Measurements from ENCODE around the gene PTPRN2.
"Not testable (repeated sequence)": the region's sequence is repeated elsewhere in the genome, so short reads cannot be mapped to it uniquely, and the experiment has no call there.

PTPRN2 gene

DNA sequence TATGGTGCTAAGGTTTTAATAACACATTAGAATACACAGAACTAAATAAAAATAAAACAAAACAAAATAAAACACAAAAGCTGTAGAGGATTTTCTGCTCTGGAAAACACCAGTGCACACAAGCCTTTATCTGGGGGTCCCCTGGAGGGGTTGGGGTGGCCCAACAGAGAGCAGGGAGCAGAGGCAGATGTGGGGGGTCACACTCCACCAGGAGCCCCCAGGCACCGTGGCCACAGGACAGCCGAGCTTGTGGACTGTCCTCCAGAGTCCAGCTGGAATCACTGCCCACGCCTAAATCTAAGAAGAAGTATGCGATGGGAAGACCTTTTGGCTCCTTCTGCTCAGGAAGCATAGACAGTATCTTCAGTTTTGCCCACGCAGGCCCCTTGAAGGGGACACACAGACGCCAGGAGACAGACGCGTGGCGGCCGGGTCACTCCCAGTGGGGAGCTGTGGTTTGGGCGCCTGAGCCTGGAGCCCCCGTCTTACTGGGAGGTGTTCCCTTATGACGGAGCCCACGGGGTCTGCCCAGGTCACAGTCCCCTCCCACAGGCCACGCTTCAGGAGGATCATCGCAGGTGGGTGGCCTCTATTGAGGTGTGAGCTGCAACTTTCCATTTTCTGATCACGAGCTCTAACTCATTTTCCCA, 595.0 kb downstream of the PTPRN2 start:
- DNase-seq (ENCODE audit: low read depth): no peak

DNA sequence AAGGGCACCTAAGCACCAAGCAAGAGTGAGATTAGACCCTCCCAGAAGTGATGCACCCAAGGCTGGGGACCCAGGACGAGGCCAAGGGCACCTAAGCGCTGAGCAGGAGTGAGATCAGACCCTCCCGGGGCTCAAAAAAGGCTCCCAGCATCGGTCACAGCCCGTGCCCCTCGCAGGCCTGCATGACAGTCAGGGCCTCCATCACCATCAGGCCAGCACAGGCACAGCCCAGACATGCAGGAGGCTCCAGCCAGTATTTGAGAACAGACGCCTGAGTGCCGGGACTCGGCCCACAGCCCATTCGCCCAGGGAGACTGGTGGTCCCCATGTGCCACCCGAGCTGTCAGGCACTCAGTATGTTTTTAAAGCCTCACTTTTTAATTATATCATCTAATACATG, 595.9 kb downstream of the PTPRN2 start:
- no peak for DNase-seq (ENCODE audit: low read depth)

DNA sequence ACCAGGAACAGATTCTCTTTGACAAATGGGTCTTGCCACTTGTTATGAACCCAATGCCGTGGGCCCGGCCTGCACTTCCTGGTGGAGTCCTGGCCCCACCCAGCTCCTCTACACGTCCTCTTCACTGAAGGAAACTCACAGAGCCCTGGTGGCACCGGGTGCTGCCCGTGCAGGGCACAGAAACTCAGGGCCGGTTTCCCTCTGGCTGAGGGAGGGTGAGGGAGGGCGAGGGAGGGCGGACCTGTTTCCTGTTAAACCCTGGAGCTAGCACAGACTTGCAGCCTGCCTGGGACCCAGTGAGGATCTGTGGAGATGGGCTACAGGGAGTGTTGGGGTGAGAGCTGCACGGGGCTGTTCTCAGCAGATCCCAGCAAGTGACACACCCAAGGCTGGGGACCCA, 596.3 kb downstream of the PTPRN2 start:
- no peak for DNase-seq (ENCODE audit: low read depth)

DNA sequence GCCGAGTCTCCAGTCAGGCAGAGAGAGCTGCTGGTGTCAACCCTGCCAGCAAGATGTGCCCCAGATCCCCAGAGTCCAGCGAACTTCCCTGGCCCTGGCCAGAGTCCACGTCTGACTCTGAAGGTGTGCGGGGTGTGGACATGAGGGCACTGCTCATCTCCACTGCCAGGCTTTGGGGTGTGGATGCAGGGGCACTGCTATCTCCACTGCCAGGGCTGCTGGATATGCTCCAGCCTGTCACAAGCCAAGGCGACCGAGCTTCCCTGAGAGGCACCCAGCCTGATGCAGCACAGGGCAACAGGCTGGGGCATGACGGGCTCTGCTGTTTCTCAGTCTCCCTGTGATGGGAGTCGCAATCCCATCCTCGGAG, 596.8 kb downstream of the PTPRN2 start:
- no peak for DNase-seq (ENCODE audit: low read depth)

DNA sequence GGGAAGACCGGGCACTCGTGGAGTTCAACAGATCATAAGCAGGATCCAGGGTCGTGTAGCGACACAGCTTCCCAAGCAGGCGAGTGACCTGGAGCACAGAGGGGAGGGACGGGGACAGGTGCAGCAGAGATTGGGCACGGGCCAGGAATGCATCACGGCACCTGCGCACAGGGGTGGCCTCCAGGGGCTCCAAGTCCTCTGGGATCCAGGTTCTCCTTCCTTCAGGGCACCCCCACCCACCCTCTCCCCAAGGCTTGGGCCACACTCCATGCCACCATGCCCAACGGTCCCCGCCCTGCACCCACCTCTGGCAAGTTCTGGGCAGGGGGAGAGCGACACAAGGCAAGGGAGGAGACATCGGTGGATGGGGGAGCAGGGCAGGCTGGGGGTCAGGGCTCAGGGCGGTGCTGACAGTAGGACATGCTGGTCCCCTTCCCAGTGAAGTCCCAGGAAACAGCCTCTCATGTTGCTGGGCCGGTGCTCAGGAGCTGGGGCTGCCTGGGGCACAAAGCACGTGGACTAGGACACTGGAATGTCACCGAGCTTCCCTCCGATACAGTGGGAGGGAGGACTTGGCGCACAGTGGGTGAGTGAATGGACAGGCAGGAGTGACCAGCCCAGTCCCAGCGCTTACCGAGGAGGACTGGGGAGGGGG, 597.3 kb downstream of the PTPRN2 start:
- no peak for DNase-seq (ENCODE audit: low read depth)

DNA sequence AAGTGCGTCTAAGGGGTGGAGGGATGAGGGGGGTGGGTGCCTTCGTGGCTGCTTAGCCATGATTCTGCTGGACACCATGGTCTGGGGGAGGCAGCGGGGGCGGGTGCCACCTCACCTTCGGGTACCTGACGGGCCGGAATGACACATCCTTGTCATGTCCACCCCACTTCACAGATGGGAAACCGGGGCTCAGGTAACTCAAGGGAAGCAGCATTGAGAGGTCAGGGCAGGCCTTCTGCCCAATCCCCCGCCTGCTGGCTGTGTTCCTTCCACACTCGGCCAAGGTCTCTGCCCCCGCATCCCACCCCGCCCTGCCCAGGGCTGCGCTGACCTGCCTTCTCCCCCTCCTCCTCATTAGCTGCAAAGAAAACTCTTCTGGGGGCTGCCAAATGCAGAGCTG, 598.0 kb downstream of the PTPRN2 start:
- DNase-seq (ENCODE audit: low read depth): no peak

DNA sequence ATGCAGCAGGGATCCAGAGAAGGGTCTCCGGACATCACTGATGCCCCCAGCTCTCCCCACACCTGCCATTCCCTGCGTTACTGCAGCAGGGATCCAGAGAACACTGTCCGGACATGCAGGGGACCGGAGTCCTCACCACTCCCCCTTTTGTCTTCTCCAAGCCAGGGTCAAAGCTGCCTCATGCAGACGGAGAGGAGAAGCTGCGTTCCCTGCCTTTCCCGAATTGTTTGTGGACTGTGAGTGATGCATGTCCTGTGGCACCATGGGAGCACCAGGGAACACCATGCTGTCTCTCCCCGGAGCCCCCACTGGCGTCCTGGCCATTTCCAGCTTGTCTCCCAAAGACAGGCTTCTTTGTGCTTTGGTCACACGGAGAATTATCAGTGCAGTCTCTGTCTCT, 599.7 kb downstream of the PTPRN2 start:
- DNase-seq (ENCODE audit: low read depth): no peak

DNA sequence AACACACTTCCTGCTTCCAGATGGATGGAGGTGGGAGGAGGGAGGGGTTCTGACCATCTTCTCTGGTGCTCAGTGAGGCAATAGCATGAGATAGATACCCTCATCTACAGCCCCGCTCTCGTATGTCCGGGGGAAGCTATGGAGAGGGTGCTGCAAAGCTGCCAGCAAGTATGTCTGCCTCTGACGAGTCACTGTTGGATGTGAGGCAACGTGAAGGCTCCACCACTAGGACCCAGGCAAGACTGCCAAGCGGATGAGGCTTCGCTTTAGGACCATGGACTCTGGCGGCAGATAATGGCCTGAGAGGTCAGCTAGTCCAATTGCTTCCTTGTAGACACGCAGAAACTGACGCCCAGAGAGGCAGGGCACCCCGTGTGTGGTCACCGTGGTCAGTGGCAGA, 601.6 kb downstream of the PTPRN2 start:
- DNase-seq (ENCODE audit: low read depth): no peak

DNA sequence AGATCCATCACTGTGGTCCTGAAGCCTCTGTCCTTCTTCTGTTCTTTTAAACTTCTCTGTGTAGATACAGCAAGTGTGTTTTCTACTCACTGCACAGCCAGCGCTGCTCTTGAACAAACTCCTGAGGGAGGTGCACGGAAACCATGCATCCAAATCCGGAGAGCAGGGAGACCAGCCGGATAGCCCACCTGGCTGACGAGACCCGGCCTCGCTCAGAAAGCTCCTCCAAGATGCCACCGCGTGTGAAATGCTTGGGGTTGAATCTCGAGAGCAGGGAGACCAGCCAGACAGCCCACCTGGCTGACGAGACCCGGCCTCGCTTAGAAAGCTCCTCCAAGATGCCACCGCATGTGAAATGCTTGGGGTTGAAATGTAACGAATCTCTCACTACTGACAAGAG, 602.0 kb downstream of the PTPRN2 start:
- no peak for DNase-seq (ENCODE audit: low read depth)

DNA sequence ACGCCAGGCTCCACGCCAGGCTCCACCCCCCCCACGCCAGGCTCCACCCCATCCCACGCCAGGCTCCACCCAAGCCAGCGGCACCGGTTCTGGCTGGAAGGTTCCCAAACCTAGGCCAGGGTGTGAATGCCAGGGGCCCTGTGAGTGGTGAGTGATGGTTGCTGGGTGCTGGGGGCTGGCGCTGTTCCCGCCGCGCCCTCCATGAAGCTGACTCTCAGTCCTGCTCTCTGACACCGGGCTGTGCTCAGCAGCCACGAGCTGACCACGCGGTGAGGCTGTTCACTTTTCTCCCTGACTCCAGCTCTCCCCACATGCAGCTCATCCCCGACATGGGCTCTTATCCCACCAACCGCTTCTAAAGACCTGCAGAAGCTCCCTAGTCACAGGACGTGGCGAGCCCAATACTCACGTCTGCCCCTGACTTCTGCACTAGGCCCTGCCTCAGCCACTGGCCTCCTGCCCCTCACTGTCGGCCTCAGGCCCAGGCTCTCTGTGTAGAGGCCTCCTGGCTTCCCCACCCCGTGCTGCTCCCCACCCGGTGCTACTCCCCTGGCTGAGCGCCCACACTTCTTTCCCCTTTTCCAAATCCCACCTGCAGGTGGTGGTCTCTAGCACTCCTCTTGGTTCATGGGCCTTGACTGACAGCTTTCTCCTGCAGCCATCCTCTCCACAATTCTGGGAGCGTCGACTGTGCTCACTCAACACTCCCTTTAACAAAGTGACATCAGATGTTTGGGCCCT, 603.0 kb downstream of the PTPRN2 start:
- DNase-seq (ENCODE audit: low read depth): no peak

DNA sequence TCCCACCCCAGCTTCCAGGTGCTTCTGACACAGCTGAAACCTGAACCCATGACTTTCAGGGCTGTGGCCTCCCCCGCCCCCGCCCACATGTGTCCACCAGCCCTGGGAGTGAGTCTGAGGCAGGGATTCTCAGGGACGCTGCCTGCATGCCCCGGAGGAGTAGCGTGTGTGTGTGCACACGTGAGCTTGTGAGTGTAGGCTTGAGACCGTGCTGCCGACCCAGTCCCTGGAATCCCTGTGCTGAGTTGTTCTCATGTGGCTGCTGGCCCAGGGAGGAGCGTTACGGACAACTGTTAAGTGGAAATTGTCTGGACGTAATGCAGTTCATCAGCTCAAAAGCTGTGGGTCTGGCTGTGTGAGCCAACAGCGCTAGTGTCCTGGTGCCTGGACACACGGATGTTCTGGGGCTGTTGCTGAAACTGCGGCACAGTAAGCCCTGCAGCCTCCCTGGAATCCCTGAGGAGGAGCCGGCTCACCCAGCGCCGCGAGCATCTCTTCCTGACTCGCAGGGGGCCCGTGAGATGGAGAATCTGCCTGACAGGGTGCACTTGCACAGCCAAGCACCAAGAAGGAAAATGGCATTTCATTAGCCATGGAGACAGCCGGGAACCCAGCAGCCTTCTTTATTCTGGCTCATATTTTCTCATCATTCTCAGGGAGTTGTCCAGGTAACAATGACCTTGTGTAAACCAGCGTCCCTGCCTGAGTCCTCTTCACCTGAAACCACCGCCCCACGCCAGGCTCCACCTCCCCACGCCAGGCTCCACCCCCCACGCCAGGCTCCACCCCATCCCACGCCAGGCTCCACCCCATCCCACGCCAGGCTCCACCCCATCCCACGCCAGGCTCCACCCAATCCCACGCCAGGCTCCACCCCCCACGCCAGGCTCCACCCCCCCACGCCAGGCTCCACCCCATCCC, 603.9 kb downstream of the PTPRN2 start:
- no peak for DNase-seq (ENCODE audit: low read depth)

DNA sequence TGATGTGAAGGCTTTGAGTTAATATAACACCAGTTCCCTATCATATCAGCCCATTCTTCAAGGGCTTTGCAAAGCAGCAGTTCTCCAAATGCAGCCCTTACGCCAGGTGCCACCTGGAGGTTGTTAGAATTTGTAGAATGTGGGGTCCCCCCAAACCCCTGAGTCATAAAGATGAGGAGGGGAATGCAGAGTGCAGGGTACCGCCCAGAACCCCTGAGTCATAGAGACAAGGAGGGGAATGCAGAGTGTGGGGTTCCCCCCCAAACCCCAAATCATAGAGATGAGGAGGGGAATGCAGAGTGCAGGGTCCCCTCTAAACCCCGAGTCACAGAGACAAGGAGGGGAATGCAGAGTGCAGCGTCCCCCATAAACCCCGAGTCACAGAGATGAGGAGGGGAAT, 605.8 kb downstream of the PTPRN2 start:
- no peak for DNase-seq (ENCODE audit: low read depth)

DNA sequence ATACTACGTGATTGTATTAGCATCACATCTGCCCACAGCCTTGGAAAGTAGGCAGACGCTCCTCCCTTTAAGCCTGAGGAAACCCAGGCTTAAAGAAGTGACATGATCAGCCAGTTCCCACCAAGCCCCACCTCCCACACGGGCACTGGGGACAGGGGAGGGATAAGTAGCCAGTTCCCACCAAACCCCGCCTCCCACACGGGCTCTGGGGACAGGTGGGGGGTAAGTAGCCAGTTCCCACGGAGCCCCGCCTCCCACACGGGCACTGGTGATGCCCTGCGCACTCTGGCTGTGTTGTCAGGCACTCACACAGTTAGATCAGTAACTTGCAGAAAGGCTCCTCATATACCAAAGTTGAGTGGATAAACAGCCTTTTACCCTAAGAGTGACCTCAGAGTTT, 606.8 kb downstream of the PTPRN2 start:
- no peak for DNase-seq (ENCODE audit: low read depth)

DNA sequence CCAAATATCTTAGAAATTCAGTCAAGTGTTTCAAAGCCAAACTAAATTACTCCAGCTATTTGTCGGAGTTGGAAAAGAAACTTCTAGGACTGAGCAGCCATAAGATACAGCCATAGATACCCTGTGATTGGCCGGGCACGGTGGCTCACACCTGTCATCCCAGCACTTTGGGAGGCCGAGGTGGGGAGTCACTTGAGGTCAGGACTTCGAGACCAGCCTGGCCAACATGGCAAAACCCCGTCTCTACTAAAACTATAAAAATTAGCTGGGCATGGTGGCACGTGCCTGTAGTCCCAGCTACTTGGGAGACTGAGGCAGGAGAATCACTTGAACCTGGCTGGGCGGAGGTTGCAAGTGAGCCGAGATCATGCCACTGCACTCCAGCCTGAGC, 607.3 kb downstream of the PTPRN2 start:
- DNase-seq (ENCODE audit: low read depth): not testable (repeated sequence)

DNA sequence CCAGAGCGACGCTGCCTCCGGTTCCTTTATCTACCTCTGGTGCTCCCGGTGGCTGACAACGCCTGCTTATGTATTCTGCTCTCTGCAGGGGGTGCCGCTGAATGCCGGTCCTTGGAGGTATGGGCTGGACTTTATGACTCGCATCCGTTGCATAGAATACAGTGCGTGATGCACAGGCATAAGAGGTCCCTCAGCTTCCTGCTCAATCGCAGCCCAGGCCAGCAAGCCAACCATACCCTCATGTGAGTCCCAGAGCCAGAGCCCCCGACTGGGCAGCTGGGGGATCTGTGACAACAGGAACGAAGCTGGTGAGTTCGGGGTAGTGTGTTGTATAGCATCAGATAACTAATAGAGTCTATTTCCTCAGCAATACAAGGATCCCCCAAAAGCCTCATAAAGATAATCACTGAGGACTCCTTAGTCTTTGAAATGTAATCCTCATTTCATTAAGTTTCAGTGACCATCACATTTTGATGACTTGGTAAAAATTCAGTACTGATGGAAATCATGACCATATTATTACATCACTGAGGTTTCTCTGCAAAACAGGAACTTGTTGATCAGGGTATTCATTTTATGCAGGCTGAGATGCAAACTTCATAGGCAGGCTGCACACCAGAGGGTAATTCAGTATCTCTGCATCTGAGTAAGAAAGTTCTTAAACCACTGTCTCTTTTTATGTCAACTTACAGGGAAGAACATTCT, 607.8 kb downstream of the PTPRN2 start:
- DNase-seq (ENCODE audit: low read depth): no peak

DNA sequence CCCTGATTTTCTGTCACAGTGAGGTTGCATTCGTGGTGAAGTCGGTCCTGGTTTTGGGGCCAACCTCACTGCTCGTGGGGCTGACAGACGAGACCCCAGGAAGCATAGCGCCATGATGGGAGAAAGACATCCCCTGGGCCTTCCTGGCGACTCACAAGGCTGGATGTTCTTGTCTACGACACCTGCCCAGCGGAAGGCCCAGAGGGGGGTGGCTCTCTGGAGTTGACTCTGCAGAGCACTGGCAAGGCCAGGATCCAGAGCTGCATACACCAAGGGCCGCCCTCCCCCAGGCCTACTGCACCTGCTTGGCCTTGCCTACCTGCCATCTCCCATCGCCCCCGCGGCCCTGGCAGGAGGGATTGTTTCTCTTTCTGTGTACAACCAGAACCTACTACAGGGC, 608.9 kb downstream of the PTPRN2 start:
- no peak for DNase-seq (ENCODE audit: low read depth)

DNA sequence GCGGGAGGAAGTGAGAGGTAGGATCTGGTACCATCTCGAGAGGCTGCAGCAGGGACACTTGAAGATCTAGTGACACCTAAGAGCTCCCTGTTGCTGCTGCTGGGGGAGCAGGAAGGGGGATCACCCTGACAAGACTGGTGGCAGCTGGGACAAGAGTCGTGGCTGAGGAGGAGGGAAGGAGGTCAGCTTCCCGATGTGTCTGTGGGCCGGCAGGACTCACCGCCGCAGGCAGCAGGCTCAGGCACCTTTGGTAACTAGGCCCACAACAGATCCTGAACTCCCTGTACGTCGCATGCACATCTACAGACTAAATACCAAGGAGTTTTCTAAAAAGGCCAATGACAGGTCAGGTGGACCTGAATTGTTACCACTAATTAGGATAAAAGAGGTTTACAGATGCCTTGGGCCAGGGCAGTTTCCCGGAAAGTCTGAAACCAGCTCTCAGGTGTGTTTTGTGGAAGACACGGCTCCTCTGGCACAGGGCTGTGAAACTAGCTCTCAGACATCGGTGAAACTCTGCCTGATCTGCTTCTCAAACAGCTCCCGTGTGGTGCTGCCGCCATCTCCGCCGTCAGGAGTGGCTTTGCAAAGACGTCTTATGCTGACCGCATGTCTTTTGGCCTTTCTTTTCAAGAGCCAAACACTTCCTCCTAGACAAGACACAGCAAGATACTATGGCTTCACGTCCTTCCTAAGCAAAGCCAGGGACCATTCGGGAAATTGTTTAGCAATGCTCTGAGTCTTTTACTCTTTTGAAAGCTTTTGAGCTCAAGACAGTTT, 609.7 kb downstream of the PTPRN2 start:
- DNase-seq (ENCODE audit: low read depth): no peak

DNA sequence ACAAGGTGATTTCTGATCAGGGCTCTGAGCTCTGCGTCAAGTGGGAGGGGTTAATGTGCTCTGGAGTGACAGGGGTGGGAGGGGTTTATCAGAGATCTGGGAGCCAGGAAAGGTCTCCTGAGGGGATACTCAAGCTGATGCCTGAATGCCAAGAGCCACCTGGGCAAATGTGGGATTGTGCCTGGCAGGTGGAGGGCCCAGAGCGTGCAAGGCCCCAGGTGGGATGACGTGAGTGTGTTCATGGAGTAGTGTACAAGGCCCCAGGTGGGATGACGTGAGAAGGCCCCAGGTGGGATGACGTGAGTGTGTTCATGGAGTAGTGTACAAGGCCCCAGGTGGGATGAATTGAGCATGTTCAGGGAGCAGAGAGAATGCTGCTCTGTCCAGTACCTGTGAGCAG, 610.3 kb downstream of the PTPRN2 start:
- no peak for DNase-seq (ENCODE audit: low read depth)

DNA sequence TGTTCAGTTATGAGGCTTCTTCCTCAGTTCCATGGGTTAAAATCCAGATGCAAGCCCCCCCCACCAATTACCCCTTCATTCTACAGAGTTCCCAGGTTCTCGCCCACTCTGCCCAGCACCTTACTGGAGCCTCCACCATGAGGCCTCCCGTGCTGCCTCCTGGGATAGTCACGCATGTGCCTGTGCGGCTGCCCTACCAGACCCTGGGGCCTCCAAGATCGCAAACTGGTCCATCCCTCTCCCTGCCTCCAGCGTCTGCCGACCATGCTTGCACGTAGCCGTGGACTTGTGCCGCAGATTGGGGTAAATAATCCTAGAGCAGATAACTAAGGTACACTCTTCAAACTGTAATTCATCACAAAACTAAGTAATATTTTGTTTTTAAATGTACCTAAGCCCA, 611.2 kb downstream of the PTPRN2 start:
- DNase-seq (ENCODE audit: low read depth): no peak

DNA sequence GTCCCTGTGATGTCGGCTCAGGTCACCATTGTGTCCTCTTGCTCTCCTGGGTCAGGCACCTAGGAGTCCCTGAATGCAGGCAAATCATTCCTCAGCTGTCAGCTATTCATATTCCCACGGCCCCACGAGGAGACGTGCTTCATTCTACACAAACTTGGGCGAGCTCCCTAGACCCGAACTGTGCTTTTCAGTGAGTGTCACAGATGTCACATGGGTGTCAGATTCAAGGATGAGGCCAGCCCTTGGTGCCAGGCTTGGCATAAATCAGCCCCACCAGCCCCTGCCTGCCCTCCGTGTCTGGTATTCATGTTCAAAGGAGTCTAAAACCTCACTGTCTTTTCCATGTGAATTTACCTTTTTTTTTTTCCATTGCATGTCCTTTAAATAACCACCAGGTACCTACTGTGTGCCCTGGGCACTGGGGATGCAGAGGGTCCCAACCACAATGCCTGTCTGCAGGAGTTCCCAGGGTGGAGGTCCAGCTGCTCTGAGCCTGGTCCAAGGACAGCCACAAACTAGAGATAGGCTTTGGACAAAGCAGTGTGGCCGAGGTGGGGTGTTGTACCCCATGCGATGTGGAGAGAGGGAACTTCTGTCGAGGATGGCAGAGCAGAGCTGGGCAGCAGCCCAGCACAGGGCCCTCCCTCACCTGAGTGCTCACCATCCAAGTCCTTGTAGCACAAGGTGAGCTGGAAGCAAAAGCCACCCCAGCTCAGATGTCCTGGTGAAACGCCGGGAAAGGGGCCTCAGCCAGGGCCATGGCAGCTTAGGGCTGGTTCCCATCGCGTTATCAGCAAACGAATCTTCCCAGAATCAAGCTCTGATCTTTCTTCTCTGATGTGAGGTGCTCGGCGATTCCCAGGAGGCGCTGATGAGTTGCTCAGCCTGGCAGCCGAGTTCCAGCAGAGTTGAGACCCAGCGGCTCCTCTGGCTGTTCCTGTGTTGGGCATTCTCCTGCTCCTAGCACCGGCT, 611.9 kb downstream of the PTPRN2 start:
- DNase-seq (ENCODE audit: low read depth): no peak
